Measurements from ENCODE around the gene FNDC1. TPM values are rescaled to one million over a fixed set of nuclear protein-coding genes. Genes with fewer than 3 reads are reported as not detected.
A peak's percentile ranks its signal among the peaks of the same experiment; 100 is the strongest.

FNDC1 gene
- total and polyA plus RNA-seq, 11 donors, result 0.08 to 7.5 (median 1.2) TPM

DNA sequence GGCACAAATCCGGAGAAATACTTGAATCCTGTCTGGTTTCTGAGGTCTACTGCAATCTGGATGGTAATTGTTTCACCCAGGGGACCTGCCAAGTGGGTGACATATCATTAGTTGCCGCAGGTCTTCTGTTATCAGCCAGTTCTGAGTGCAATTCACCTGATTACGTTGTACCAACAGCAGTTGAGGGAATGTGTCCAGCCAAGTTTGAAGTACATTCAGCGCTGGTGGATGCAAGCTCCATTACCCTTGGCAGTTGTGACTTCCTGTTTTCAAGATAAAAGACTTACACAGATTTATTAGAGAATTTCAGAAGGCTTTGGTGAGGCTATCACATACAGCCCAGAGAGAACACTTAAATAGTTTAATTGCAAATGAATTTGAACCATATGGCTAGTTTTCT lies 42.8 kb downstream of the FNDC1 start:
- intact Hi-C loops (cut with DNase I), result no loop called here

DNA sequence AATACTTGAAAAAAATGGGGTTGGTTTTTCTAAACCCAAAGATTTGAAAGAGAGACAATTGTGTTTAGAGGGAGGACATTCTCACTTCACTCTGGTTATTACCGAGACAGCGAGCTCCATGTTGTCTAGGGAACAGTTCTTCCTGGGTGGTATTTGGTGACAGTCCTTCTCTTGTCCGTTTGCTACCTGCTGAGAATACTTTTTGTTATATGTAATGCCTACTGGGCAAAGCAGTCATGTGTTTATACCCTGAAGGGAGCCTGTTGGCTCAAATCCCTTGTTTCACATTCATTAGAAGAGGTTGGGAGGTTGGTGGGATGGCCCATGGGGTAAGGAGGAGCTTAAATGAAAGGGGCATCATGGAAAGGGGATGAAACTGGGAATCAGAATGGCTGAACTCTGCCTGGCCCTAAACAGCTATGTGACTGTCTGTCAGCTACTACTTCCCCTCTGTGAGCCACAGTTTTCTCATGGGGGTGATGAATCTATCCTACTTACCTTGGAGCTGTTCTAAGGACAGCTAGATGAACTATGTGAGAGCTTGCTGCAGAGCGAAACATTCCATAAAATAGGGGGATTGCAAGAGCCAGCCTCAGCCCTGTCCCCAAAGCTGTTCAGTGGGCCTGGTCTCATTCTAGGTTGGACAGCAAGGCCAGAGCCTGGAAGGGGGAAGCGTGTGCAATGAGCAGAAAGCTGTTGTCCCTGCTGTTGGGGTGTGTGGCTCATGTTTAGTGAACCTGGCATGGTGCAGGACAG lies 43.5 kb downstream of the FNDC1 start:
- Histone ChIP-seq H3K4me3 (no peak overlapping the region), H3K4me1 (peaks cover 0 to 18% (median 0%) of the 10 kb centered on the region in 12 donors), H3K27ac (no peak overlapping the region), H3K9me3 (no peaks in the 10 kb centered on the region), H3K36me3 (no peaks in the 10 kb centered on the region), H3K27me3 (peaks cover 0 to 20% (median 0%) of the 10 kb centered on the region in 9 donors)
- DNase-seq (no peak), ATAC-seq (no peak)
- TF ChIP-seq, protein P1, sequence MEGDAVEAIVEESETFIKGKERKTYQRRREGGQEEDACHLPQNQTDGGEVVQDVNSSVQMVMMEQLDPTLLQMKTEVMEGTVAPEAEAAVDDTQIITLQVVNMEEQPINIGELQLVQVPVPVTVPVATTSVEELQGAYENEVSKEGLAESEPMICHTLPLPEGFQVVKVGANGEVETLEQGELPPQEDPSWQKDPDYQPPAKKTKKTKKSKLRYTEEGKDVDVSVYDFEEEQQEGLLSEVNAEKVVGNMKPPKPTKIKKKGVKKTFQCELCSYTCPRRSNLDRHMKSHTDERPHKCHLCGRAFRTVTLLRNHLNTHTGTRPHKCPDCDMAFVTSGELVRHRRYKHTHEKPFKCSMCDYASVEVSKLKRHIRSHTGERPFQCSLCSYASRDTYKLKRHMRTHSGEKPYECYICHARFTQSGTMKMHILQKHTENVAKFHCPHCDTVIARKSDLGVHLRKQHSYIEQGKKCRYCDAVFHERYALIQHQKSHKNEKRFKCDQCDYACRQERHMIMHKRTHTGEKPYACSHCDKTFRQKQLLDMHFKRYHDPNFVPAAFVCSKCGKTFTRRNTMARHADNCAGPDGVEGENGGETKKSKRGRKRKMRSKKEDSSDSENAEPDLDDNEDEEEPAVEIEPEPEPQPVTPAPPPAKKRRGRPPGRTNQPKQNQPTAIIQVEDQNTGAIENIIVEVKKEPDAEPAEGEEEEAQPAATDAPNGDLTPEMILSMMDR (IDR thresholded peaks at IDR 0.05), result no peak
- no peak for TF ChIP-seq POLR2A (IDR thresholded peaks at IDR 0.05)
- 84 to 91% (median 90%) methylated on average over 4 to 5 of the region's 5 CpGs for WGBS, 4 donors
- intact Hi-C loops (cut with DNase I), result no loop called here

More for the DNA sequence above, 42.8 kb downstream of the FNDC1 start:
- WGBS, 4 donors, result 28 to 34% (median 29%) methylated on average over 4 of the region's 4 CpGs
- no peak for TF ChIP-seq POLR2A (IDR thresholded peaks at IDR 0.05)
- TF ChIP-seq, protein P1 (IDR thresholded peaks at IDR 0.05), result no peak
- DNase-seq (no peak), ATAC-seq (peak; percentile 67 to 93 (median 80))
- Histone ChIP-seq H3K36me3 (no peaks in the 10 kb centered on the region), H3K27ac (no peak overlapping the region), H3K4me1 (peaks cover 0 to 18% (median 0%) of the 10 kb centered on the region in 12 donors), H3K9me3 (no peaks in the 10 kb centered on the region), H3K27me3 (peaks cover 0 to 14% (median 0%) of the 10 kb centered on the region in 9 donors), H3K4me3 (no peak overlapping the region)

DNA sequence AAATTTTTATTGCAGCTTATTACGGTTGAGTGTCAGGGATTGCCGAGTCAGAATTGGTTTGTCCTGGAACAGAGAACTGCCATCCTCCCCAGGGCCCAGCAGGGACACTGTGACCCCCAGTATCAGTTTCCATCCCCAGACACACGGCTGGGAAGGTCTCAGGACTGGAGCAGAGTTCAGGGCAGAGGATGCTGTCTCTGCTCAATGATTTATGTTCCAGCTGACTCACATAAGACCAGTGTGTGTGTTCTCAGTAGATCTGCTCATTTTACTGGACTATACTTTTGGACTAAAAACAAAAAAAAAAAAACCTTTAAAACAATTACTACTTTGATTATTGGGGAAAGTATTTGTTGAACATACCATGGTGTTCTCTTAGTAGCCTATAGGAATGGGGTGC lies 44.2 kb downstream of the FNDC1 start:
- Histone ChIP-seq H3K9me3 (no peaks in the 10 kb centered on the region), H3K27me3 (peaks cover 0 to 28% (median 0%) of the 10 kb centered on the region in 9 donors), H3K36me3 (no peaks in the 10 kb centered on the region), H3K4me3 (no peak overlapping the region), H3K4me1 (peaks cover 0 to 18% (median 0%) of the 10 kb centered on the region in 12 donors), H3K27ac (no peak overlapping the region)
- WGBS, 4 donors, result 36 to 69% (median 63%) methylated on average over 2 to 3 of the region's 3 CpGs
- ATAC-seq (no peak), DNase-seq (no peak)
- intact Hi-C loops (cut with DNase I), result no loop called here
- TF ChIP-seq, protein P1 (IDR thresholded peaks at IDR 0.05), result no peak
- TF ChIP-seq POLR2A (IDR thresholded peaks at IDR 0.05), result no peak

DNA sequence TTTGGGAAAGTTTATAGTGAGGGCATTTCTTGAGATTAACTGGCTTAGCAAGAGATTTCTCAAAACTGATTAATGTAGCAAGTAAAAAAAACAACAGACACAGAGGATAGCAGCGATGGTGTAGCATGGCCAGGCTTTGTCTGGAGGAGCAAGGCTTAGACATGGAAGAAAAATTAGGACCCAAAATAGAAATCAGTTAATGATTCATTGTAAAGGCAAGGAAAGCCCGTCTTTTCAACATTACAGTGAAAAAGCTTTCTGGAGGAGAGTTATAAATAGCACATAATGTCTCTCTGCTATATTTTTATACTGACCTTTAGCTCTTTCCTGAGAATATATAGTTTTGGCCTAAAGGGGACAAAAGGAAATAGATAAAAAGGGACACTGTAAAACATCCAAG lies 45.1 kb downstream of the FNDC1 start:
- TF ChIP-seq, protein P1 (IDR thresholded peaks at IDR 0.05), result no peak
- no peak for TF ChIP-seq POLR2A (IDR thresholded peaks at IDR 0.05)
- DNase-seq (no peak), ATAC-seq (no peak)
- intact Hi-C loops (cut with DNase I), result no loop called here
- Histone ChIP-seq H3K36me3 (no peaks in the 10 kb centered on the region), H3K27ac (no peak overlapping the region), H3K9me3 (no peaks in the 10 kb centered on the region), H3K4me1 (peaks cover 0 to 18% (median 0%) of the 10 kb centered on the region in 12 donors), H3K27me3 (peaks cover 0 to 36% (median 0%) of the 10 kb centered on the region in 9 donors), H3K4me3 (no peak overlapping the region)
- 48 to 61% (median 50%) methylated on average over 2 of the region's 2 CpGs for WGBS, 4 donors

Measured in heart left ventricle (tissue), 16 donors.